Tibial nerve (tissue), 3 donors: Measurements from ENCODE around the gene KCNK13.

Source experiments
- CTCF ChIP-seq, 5 experiments: fragments of 200-600 bp in 3 of 5; fragments of 450-650 bp in 2 of 5; sonication (generic) in 3 of 5; IDR thresholded peaks; one replicate each; pipeline ENCODE4 v1.5.1; 2016 to 2019; ENCODE audit warnings: antibody characterized with exemption in 5 of 5, mild to moderate bottlenecking in 3 of 5, moderate library complexity in 2 of 5
- POLR2A ChIP-seq, 2 donors: fragments of 450-650 bp; IDR thresholded peaks; one replicate each; pipeline ENCODE4 v1.6.1; 2017; ENCODE audit warnings: antibody characterized with exemption in 2 of 2, mild to moderate bottlenecking in 2 of 2, moderate library complexity in 2 of 2

- TF ChIP-seq POLR2A (IDR thresholded peaks at IDR 0.05) = no peak
- TF ChIP-seq CTCF (IDR thresholded peaks at IDR 0.05) = no peak
These were observed 34.0 kb upstream of the KCNK13 start for GRCh38 chr14:90027842-90028241.
